NCI-H2196 (cell line): Measurements from ENCODE around the gene EML3.
"Not testable (repeated sequence)": the region's sequence is repeated elsewhere in the genome, so short reads cannot be mapped to it uniquely, and the experiment has no call there.

Source experiments
- DNase-seq: peaks from one replicate; lab custom pipeline; 2025; ENCODE audit not compliant: unreplicated experiment; lab: John Stamatoyannopoulos, UW

EML3 gene

DNA sequence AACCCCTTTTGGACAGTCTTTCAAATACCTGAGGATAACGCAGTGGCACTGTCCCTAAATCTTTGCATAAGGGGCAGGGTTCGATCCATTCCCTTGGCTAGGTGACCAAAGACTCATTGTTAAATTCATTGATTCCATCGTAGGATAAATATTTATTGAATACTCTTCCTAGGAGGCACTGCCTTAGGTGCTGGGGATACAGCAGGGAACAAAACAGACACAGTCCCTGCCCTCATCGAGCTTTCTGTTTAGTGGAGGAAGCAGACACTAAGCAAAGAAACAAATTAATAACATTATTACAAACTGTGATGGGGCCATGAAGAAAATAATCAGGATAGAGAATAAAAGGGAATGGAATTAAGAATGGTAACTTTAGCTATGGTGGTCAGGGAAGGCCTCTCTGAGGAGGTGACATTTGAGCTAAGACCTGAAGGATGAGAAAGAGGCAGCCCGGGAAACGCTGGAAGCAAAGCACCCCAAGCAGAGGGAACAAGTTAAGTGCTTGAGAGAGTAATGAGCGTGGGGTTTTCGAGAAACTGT lies 8.5 kb upstream of the EML3 start:
- DNase-seq, result no peak

DNA sequence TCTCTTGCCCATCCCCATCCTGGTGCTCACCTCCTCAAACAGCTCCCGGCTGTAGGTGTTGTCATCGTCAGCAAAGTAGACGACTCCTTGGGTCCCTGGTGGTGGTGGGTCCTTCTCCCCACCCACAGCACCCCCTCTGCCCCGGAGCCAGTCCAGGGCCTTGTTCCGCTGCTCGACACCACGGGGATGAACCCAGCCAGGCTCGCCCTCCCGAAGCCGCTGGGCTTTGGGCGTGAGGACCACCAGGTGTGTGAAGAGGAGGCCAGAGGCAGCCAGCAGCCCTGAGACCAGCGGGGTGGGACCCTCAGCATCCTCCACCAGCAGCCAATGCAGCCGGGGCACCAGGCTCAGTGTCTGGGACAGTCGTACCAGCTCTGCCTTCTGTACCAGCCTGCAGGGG lies 4.4 kb upstream of the EML3 start:
- not testable (repeated sequence) for DNase-seq

DNA sequence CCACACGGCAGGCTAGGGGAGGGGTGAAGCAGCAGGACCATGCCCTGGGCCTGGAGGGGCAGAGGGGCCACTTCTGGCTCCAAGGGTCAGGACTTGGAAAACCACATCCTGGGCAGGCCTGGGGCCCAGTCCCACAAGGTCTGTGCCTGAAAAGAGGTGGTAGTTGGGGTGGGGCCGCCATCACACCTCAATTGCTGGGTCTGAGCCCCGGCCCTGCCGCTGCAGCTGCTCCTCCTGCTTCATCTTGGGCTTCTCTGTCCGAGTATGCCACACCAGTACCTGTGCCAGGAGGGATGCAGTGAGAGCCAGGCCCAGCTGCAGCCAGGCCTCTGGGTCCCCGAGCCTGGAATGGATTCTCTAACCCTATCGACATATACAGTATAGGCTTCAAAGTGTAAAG lies 2.9 kb upstream of the EML3 start:
- DNase-seq, result no peak

DNA sequence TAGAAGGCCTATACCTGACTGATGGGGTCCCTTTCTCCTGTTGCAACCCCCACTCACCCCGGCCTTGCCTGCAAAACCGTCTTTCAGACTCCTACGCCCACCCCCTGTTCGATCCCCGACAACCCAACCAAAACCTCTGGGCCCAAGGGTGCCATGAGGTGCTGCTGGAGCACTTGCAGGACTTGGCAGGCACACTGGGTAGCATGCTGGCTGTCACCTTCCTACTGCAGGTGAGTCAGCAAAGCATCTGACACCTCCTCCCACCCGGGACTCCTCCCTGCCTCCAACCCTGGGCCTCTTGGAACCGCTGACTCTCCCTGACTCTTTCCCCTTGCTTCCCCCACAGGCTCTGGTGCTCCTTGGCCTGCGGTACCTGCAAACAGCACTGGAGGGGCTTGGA lies 1.7 kb upstream of the EML3 start:
- DNase-seq, result no peak

DNA sequence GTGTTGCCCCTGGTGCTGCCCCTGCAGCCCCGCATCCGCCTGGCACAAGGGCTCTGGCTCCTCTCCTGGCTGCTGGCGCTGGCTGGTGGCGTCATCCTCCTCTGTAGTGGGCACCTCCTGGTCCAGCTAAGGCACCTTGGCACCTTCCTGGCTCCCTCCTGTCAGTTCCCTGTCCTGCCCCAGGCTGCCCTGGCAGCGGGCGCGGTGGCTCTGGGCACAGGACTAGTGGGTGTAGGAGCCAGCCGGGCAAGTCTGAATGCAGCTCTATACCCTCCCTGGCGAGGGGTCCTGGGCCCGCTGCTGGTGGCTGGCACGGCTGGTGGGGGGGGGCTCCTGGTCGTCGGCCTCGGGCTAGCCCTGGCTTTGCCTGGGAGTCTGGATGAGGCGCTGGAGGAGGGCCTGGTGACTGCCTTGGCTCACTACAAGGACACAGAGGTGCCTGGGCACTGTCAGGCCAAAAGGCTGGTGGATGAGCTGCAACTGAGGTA lies 760 bp upstream of the EML3 start:
- peak; percentile 79 for DNase-seq

DNA sequence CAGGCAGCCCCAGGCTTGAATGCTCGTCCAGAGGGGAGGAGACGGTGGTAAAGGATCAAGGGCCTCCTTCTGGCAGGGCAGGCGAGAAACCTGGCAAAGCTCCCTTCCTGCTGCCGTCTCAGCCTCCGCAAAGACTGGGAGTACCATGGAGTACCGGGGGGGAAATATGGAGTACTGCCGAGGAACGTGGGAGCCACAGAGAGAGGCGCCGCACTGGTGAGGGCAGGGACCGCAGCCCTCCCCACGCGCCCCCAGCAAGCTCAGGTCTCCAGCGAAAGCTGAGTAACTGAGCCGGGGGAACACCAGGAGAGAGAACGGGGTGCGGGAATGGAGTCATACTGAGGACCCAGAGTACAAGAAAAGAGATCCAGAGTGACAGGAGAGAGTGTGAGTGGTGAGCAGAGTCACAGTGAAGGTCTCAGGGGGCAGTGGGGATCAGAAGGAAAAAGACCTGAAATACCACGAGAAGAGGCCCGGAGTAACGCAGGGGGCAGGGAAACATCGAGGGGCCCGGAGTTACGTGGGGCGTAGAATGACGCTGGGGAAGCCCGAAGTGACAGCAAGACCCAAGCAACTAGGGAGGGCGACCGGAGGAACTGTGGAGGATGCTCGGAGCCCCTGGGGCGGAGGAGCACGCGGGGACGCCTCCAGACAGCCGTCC lies 740 bp downstream of the EML3 start:
- DNase-seq, result peak; percentile 19

DNA sequence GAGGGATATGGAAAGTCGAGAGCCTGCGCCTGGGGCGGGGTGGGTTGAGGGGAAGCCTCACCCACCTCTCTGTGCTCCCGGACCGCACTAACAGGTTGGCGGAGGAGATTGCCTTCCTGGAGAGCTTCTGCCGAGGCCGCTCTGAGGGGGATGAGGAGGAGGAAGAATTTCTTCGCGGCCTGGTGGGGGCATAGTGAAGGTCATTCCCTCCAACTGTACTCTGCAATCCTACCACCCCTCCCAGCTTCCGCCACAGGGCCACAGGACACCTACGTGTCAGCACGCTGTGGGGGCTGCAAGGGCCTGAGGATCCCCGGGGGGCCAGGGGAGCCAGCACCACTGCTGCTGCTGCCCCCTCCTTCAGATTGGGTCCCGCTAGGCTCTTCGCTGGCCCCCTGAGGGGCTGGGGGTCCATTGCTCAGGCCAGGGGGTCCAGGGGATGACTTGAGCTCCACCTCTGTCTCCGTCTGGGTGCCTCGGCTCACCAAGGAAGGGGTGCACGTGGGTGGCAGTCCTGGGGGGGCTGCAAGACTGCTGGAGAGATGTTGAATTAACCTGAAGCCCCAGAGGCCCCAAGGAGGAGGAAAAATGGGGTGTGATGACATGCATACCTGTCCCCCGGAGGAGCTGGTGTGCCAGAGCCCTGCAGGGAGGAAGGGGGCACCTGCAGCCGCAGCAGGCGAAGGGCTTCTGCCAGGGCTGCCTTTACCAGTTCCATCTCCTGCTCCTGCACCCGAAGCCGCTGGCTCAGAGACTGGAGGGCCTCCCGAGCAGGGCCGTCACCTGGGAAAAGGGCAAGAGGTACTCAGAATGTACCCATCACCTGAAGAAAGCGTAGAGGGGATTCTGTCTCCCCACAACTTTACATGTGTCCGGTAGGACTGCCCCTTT lies 1.5 kb downstream of the EML3 start:
- DNase-seq, result no peak

DNA sequence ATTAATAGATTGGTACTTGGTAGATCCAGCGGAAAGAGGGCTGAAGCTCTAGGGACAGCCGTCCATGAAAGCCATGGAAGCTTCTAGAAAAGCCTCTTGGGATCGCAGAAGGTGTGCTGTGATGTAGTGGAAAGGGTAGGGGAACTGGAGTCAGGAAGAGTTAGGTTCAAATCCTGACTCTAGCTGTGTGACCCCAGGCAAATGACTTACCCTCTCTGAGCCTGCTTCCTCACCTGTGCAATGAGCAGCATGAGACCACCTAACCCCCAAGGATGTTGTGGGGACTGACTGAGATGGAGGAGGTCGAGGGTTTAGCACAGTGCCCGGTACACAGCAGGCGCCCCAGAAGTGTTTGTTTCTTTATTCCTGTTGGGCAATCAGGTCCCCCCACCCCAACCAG lies 2.2 kb downstream of the EML3 start:
- DNase-seq, result no peak

DNA sequence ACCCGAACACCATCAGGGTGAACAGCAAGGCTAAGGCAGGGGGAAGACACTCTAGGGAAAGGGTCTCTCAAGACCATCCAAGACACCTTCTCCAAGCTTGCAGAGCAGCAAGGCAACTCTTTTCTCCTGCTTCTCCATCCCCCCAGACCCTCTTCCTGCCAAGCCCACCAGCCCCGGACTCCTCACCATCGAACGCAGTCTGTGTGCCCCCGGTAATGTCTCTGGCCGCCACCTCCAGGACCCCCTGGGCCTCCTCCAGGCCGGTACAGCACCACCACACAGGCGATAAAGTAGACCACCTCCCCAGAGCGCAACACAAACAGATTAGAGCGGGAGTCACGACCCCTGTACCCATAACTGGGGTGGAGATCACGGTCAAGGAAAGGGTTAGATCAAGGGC lies 3.8 kb downstream of the EML3 start:
- DNase-seq, result no peak

DNA sequence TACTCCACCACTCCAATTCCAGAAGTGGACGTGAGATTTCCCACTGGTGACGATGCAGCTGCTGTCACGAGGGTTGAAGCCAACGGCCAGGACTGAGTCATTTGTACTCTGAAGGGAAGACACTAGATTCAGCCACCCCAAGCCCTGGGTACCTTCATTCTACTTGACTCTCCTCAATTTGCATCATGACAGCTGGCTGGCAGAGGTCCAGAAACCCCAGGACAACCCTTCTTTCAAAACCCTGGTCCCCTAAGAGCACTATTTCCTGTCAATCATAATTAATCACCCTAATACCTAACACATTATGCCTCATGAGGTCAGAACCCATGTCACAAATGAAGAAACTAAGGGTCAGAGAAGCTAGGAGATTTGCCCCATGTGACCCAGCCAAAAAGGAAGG lies 4.9 kb downstream of the EML3 start:
- DNase-seq, result no peak

DNA sequence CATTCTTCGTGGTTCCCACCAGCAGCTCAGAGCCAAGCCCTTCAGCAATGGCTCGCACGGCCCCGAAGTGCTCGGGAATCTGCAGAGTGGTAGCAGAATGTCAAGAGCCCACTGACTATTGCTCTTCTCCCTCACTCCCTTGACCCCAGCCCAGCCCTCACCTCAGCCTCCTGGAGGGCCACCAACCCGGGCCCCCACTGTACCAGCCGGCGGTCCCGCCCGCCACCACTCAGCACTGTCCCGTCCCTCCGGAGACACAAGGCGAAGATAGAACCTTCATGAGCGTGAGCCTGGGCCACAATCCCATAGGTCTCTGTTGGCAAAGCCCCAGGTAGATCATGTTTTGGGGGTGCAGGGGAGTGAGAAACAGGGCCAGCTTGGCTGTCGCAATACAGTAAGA lies 6.7 kb downstream of the EML3 start:
- DNase-seq, result no peak

DNA sequence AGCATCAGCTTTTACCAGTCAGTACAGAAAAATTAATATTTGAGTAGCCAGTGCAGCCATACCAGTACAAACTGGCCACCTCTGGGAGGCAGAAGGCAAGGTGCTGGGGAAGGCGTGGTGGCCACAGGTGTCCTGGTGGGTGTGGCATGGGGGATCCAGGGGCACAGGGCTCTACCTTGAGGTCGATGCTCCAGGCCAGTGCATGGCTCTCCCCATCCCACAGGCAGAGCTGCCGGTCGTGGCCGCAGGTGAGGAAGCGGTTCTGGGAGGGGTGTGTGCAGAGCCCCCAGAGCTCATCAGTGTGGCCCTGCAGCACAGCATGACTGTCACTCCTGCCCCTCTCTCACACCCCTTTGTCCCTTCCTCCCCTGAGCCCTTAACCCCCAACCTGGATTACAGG lies 7.1 kb downstream of the EML3 start:
- DNase-seq, result no peak

DNA sequence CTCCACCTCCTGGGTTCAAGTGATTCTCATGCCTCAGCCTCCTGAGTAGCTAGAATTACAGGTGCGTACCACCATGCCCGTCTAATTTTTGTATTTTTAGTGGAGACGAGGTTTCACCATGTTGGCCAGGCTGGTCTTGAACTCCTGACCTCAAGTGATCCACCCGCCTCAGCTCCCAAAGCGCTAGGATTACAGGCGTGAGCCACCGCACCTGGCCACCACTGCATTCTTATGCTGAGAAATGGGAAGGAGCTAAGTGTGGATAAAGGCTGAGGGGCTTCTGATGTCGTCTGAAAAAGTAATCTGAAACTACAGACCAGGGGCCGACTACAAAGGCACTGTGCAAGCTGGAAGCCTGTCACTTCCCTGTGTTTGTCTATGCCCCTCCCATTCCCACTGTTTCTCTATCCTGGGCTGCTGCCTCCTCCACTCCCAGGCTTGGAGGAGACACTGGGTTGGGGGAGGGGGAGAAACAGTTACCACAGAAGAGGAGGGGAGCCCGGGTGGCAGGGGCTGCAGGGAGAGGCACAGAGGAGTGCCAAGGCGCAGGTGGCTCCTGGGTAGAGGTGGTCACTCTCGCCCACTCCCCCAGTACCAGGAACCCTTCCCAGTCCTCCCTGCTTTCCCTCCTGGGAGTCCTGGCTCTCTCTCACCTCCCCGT lies 8.0 kb downstream of the EML3 start:
- DNase-seq, result no peak

DNA sequence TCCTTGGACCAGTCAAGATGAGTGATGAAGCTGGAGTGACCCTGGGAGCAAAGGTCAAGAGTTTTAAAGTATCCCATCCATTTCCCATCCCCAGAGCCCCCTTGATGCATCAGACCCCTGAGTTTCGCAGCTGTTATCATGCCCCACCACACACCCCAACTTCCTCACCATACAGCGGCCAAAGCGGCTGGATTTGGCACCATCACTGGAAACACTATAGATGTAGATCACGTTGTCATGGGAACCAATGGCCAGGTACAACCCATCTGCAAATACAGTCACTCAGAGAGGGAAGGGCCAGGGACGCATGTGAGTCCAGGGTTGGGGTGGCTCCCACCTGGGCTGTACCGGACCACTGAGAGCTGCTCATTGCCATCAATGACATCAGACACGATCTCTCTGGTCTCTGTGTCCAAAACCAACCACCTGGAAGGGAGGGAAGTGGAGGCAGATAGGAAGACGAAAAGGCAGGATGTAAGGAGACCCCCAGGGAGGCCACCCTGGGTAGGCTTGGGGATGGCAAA lies 8.7 kb downstream of the EML3 start:
- DNase-seq, result peak; percentile 7

DNA sequence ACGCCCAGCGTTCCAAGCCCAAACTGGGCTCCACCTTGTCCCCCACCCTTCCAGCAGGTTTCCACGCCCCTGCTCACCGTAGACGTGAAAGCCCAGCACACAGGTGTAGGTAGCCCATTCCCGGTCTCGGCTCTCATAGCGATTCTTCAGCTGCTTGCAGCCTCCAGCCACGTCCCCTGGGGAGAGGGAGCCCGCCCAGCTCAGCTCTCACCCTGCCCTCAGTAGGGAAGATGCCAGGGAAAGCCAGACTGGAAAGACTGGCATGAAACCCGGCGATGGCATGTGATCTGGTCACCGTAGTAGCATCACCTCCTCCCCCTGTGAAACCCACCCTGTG lies 9.5 kb downstream of the EML3 start:
- DNase-seq, result no peak

DNA sequence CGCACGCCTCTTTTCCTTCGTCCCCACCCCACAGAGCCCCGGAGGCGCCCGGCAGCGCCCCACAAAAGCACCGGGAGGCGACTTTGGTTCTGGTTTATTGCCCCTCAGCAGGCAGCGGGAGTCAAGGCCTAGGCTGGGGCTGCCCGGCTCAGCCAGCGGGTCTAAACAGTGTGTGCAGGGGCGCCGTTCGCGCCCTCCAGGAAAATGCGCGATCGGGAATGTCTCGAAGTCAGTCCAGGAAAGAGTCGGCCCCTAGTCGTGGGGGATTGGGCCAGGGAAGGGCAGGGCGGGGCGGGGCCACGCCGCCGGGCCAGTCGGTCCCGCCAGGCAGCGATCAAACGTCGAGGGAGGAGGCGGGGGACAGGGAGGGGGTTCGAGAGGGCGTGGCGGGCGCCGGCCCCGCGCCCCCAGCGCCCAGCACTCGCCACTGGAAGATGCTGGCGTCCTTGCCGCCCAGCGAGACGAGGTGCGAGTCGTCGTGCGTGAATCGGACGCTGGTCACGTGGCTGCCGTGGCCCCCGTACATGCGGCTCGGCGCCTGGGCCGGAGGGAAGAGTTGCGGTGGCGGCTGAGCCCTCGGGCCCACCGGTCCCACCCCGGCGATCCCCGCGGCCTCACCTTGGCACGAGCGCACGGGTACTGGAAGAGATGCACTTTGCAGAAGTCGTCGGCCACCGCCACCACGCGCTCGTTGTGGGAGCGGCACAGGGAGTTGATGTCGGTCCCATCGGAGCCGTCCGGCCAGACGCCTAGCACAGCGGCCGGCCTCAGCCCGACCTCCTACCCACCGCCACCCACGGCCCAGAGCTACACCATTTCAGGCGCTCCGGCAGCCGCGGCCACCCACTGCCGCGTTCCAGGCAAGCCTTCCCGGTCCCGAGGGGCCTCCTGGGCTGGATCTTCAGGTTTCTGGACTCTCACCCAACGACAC lies 10.2 kb downstream of the EML3 start:
- peak; percentile 87 for DNase-seq

DNA sequence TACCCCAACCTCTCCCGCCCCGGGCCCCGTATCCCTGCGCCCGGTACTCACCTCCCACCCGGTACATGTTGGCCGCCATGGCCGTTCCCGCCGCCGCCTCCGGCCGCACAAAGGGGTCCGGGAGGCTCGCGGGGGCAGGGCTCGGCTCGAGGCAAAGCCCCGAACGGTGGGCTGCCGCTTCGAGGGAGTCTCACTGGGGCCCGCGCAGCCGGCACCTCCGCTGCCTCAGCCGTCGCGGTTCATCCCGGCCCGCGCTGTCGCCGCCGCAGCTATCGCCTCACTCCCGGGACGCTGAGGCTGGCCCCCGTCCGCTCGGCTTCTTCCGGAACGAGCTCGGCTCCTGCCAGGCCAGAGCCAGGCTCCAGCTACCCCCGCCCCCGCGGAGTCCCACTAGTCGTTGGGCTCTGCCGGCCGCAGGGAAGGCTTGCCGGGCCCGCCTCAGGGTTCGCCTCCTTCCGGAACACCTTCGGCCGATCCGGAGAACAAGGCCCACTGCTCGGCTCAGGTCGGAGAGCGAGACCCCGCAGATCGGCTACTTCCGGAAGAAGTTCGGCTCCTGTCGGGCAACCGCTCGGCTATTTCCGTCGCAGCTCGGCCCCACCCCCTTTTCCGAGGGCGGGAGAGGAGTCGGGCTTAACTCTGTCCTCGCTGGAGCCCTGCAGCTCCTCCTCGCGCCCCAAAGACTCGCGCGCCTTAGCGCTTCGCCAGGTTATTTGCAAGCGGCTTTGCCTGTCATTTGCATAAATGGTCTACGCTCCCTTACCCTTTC lies 11.0 kb downstream of the EML3 start, which contains the start of gene MTA2:
MTA2 (minus strand) TSS at position 494 of the 769 bp plus-strand sequence; CDS start at position 79, 415 bp downstream.
- peak; percentile 99 for DNase-seq

DNA sequence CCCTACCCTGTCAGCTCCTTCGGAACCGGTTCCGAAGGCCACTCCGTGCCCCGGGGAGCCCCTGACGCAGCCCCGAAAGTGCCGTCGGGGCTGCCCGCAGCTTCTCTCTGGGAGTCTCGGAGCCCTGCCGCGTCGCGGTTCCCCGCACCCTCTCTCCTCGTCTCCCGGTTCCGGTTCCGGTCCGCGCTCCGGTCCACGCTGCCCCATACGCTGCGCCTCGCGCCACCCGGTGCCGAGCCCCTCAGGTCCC lies 11.5 kb downstream of the EML3 start:
- peak; percentile 9 for DNase-seq

DNA sequence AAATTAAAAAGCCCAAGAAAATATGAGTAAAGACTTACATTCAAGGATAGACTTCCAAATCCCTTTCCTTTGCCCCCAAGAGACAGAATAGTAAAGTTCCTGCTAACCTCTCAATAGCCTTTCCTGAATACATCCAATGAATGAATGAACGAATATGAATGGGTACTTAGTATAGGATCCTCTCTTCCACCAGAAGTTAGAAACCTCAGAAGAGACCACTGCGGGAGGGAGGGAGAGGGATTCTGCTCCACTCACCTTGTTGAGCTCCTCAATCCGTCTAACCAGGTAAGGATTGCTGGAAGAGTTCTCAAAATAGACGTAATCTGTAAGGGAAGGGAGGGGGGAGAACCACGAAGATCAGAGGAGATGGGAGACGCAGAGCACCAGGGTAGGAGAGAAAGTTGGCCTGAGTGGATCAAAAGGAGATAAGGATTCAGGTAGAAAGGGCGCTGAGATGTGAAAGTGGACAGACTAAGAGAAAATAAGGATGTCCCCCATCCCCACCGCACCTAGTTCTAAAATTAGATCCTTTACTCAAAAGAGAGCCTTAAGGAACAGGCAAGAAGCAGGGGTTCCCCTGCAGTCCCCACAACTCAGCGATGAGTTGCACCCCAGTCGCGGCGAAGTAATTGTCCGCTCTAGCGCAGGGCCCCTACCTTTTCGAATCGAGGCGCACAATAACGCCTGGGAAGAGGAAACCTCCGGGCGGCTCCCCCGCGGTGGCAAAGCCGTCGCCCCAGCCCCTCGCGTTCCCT lies 12.0 kb downstream of the EML3 start:
- DNase-seq, result no peak
